HG03457 (cell line): Measurements from ENCODE around the gene KCND2.
A peak's percentile ranks its signal among the peaks of the same experiment; 100 is the strongest.

ENCODE experiments used
- ATAC-seq: cut with Tn5 transposase; IDR thresholded peaks from one replicate; pipeline ENCODE4 v1.9.1; 2021; ENCODE audit warnings: moderate number of reproducible peaks; ENCODE audit not compliant: unreplicated experiment

Gene KCND2

GRCh38 chr7:120307991-120308545, 35.1 kb downstream of the KCND2 start:
- no peak for ATAC-seq

GRCh38 chr7:120311028-120311788, 38.2 kb downstream of the KCND2 start:
- ATAC-seq = no peak

GRCh38 chr7:120320218-120320961, 47.4 kb downstream of the KCND2 start:
- no peak for ATAC-seq

GRCh38 chr7:120327054-120327453, 54.1 kb downstream of the KCND2 start:
- no peak for ATAC-seq

- no peak for ATAC-seq
Observed at GRCh38 chr7:120332433-120332832, 59.5 kb downstream of the KCND2 start.

GRCh38 chr7:120334475-120334874, 61.5 kb downstream of the KCND2 start:
- ATAC-seq = peak; percentile 99

GRCh38 chr7:120337308-120337907, 64.4 kb downstream of the KCND2 start:
- peak; percentile 32 for ATAC-seq

- no peak for ATAC-seq
Observed at GRCh38 chr7:120344276-120344675, 71.3 kb downstream of the KCND2 start.

GRCh38 chr7:120353171-120353570, 80.2 kb downstream of the KCND2 start:
- ATAC-seq = no peak

GRCh38 chr7:120360918-120361317, 87.9 kb downstream of the KCND2 start:
- peak; percentile 93 for ATAC-seq

- no peak for ATAC-seq
Observed at GRCh38 chr7:120363414-120363813, 90.4 kb downstream of the KCND2 start.

GRCh38 chr7:120370954-120371353, 98.0 kb downstream of the KCND2 start:
- ATAC-seq = no peak

- ATAC-seq = no peak
Observed at GRCh38 chr7:120373174-120373573, 100.2 kb downstream of the KCND2 start.

- peak; percentile 53 for ATAC-seq
Observed at GRCh38 chr7:120394595-120394994, 121.6 kb downstream of the KCND2 start.

- ATAC-seq = peak; percentile 85
Observed at GRCh38 chr7:120395526-120396019, 122.6 kb downstream of the KCND2 start.

- ATAC-seq = no peak
Observed at GRCh38 chr7:120398284-120399000, 125.5 kb downstream of the KCND2 start.

- no peak for ATAC-seq
Observed at GRCh38 chr7:120400806-120401455, 128.0 kb downstream of the KCND2 start.

GRCh38 chr7:120402079-120402767, 129.2 kb downstream of the KCND2 start:
- peak; percentile 57 for ATAC-seq

- ATAC-seq = no peak
Observed at GRCh38 chr7:120402801-120403200, 129.8 kb downstream of the KCND2 start.

GRCh38 chr7:120404042-120404441, 131.1 kb downstream of the KCND2 start:
- ATAC-seq = peak; percentile 58
